ENCODE results near the gene PRKAG3. TPM values are rescaled to one million over a fixed set of nuclear protein-coding genes. Genes with fewer than 3 reads are reported as not detected.
"Not testable (repeated sequence)": the region's sequence is repeated elsewhere in the genome, so short reads cannot be mapped to it uniquely, and the experiment has no call there.

Gene PRKAG3
- total RNA-seq, 1 donor from 2014 or later, result not detected

DNA sequence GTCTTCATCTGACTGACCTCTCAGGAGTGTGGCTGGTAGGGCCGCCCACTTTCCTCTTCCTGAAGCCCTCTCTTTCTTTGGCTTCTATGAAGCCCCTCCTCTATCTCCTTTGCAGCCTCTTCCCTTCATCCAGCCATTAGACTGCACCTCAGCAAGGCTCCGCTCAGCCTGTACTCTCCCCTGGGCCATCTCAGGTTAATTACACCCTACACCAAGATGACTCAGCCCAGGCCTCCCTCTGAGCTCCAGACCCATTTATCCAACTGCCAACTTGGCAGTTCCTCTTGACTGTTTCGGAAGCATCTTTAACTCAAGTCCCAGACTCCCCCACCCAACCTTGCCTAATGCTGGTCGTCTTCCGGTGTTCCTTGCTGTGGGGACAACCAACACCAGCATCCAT, 22.2 kb upstream of the PRKAG3 start:
- FAIRE-seq (no peak), DNase-seq (ENCODE audit: low read depth) (peak; percentile 37)
- H3K27me3 ChIP-seq (ENCODE audit: control insufficient read depth, insufficient read depth, low read length), result peaks cover 19% of the 10 kb centered on the region
- TF ChIP-seq, protein P1, sequence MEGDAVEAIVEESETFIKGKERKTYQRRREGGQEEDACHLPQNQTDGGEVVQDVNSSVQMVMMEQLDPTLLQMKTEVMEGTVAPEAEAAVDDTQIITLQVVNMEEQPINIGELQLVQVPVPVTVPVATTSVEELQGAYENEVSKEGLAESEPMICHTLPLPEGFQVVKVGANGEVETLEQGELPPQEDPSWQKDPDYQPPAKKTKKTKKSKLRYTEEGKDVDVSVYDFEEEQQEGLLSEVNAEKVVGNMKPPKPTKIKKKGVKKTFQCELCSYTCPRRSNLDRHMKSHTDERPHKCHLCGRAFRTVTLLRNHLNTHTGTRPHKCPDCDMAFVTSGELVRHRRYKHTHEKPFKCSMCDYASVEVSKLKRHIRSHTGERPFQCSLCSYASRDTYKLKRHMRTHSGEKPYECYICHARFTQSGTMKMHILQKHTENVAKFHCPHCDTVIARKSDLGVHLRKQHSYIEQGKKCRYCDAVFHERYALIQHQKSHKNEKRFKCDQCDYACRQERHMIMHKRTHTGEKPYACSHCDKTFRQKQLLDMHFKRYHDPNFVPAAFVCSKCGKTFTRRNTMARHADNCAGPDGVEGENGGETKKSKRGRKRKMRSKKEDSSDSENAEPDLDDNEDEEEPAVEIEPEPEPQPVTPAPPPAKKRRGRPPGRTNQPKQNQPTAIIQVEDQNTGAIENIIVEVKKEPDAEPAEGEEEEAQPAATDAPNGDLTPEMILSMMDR (IDR thresholded peaks at IDR 0.05; ENCODE audit: insufficient read depth, low read length, severe bottlenecking), result no peak
- H3K4me3 ChIP-seq (ENCODE audit: low read depth, low read length), result no peak overlapping the region
- H3K36me3 ChIP-seq (ENCODE audit: control insufficient read depth, insufficient read depth, low read length), result no peaks in the 10 kb centered on the region

- H3K36me3 ChIP-seq (ENCODE audit: control insufficient read depth, insufficient read depth, low read length), result no peaks in the 10 kb centered on the region
- TF ChIP-seq, protein P1 (IDR thresholded peaks at IDR 0.05; ENCODE audit: insufficient read depth, low read length, severe bottlenecking), result peak; percentile 80
- DNase-seq (ENCODE audit: low read depth) (peak; percentile 49), FAIRE-seq (no peak)
- peaks cover 14% of the 10 kb centered on the region for H3K27me3 ChIP-seq (ENCODE audit: control insufficient read depth, insufficient read depth, low read length)
- no peak overlapping the region for H3K4me3 ChIP-seq (ENCODE audit: low read depth, low read length)
Observed at GRCh38 chr2:218852911-218853667, 21.5 kb upstream of the PRKAG3 start.

DNA sequence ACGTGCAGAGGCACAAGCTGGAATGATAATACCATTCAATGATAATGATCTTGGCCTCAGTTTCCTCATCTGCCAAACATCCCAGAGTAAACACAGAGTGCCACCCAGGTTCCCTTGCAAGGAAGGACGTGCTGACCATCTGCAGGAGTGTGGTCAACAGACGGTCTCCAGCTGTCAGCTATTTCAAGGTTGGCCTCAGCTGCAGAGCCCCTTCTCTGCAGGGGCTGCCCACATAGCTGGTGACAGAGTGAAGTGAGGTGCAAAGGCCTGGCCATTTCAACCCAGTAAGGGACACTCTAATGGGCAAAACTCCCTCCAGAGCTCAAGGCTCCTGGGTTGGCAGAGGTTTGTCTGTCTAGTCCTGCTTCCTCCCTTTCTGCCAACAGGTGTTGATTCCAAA, 19.7 kb upstream of the PRKAG3 start:
- TF ChIP-seq, protein P1 (IDR thresholded peaks at IDR 0.05; ENCODE audit: insufficient read depth, low read length, severe bottlenecking), result no peak
- Histone ChIP-seq H3K27me3 (ENCODE audit: control insufficient read depth, insufficient read depth, low read length) (peaks cover 5% of the 10 kb centered on the region), H3K36me3 (ENCODE audit: control insufficient read depth, insufficient read depth, low read length) (no peaks in the 10 kb centered on the region), H3K4me3 (ENCODE audit: low read depth, low read length) (no peak overlapping the region)
- DNase-seq (ENCODE audit: low read depth) (no peak), FAIRE-seq (no peak)

DNA sequence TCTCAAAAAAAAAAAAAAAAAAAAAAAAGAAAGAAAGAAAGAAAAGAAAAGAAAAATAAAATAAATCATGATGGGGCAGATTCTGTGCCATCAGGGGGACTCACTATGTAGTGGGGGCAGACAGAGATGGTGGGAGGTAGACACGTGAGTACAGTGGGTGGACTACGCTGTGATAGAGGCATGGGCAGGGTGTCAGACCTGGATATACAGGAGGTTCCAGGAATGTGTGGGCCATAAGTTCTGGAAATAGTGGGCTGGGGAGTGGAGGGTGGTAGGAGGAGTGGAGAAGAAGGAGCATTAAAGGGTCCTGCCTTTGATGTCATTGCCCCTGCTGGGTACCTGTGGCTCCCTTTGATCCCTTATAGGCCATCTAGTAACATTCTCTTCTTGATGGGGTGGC, 19.2 kb upstream of the PRKAG3 start:
- H3K36me3 ChIP-seq (ENCODE audit: control insufficient read depth, insufficient read depth, low read length), result no peaks in the 10 kb centered on the region
- TF ChIP-seq, protein P1 (IDR thresholded peaks at IDR 0.05; ENCODE audit: insufficient read depth, low read length, severe bottlenecking), result no peak
- H3K27me3 ChIP-seq (ENCODE audit: control insufficient read depth, insufficient read depth, low read length), result peaks cover 3% of the 10 kb centered on the region
- H3K4me3 ChIP-seq (ENCODE audit: low read depth, low read length), result no peak overlapping the region
- DNase-seq (ENCODE audit: low read depth), result no peak
- no peak for FAIRE-seq

GRCh38 chr2:218849721-218850120, 18.1 kb upstream of the PRKAG3 start:
- FAIRE-seq (no peak), DNase-seq (ENCODE audit: low read depth) (peak; percentile 35)
- TF ChIP-seq, protein P1 (IDR thresholded peaks at IDR 0.05; ENCODE audit: insufficient read depth, low read length, severe bottlenecking), result no peak
- Histone ChIP-seq H3K36me3 (ENCODE audit: control insufficient read depth, insufficient read depth, low read length) (no peaks in the 10 kb centered on the region), H3K27me3 (ENCODE audit: control insufficient read depth, insufficient read depth, low read length) (peaks cover 3% of the 10 kb centered on the region), H3K4me3 (ENCODE audit: low read depth, low read length) (no peak overlapping the region)

DNA sequence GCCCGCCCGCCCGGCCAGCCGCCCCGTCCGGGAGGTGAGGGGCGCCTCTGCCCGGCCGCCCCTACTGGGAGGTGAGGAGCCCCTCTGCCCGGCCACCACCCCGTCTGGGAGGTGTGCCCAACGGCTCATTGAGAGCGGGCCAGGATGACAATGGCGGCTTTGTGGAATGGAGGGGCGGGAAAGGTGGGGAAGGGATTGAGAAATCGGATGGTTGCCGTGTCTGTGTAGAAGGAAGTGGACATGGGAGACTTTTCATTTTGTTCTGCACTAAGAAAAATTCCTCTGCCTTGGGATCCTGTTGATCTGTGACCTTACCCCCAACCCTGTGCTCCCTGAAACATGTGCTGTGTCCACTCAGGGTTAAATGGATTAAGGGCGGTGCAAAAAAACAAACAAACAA, 15.4 kb upstream of the PRKAG3 start:
- H3K27me3 ChIP-seq (ENCODE audit: control insufficient read depth, insufficient read depth, low read length); DNase-seq (ENCODE audit: low read depth); H3K4me3 ChIP-seq (ENCODE audit: low read depth, low read length); FAIRE-seq; H3K36me3 ChIP-seq (ENCODE audit: control insufficient read depth, insufficient read depth, low read length): not testable (repeated sequence)

- FAIRE-seq; H3K4me3 ChIP-seq (ENCODE audit: low read depth, low read length); DNase-seq (ENCODE audit: low read depth); H3K36me3 ChIP-seq (ENCODE audit: control insufficient read depth, insufficient read depth, low read length); H3K27me3 ChIP-seq (ENCODE audit: control insufficient read depth, insufficient read depth, low read length): not testable (repeated sequence)
Observed at GRCh38 chr2:218844334-218844733, 12.7 kb upstream of the PRKAG3 start.
